H9 (cell line): ENCODE data around the gene SLC2A9. TPM values are rescaled to one million over a fixed set of nuclear protein-coding genes. Genes with fewer than 3 reads are reported as not detected.

ENCODE experiments used
- DNase-seq: peaks from one replicate; pipeline ENCODE4 v3.0.0-alpha.2; 2017
- H2AFZ ChIP-seq: one replicate; pipeline ENCODE4 v1.6.1; 2013; ENCODE audit warnings: mild to moderate bottlenecking, low read length, control low read depth, moderate library complexity
- H2AK5ac ChIP-seq: 2 replicates; pipeline ENCODE4 v1.6.1; 2013; ENCODE audit warnings: low read length, control low read depth, mixed read lengths; ENCODE audit not compliant: insufficient read length
- H2BK120ac ChIP-seq: one replicate; pipeline ENCODE4 v1.6.1; 2013; ENCODE audit warnings: low read depth, mild to moderate bottlenecking, low read length, control low read depth, inconsistent platforms; ENCODE audit not compliant: poor library complexity, severe bottlenecking
- H2BK12ac ChIP-seq: 2 replicates; pipeline ENCODE4 v1.6.1; 2013; ENCODE audit warnings: low read length, control low read depth, mixed read lengths, low read depth; ENCODE audit not compliant: insufficient read length
- H2BK15ac ChIP-seq: 2 replicates; pipeline ENCODE4 v1.6.1; 2013; ENCODE audit warnings: low read depth, low read length, control low read depth
- H2BK20ac ChIP-seq: one replicate; pipeline ENCODE4 v1.6.1; 2013; ENCODE audit warnings: low read depth, mild to moderate bottlenecking, low read length, control low read depth, inconsistent platforms; ENCODE audit not compliant: poor library complexity, severe bottlenecking
- H2BK5ac ChIP-seq: 2 replicates; pipeline ENCODE4 v1.6.1; 2013; ENCODE audit warnings: low read length, control low read depth, mixed read lengths; ENCODE audit not compliant: insufficient read length
- H3K14ac ChIP-seq: 2 replicates; pipeline ENCODE4 v1.6.1; 2013; ENCODE audit warnings: low read length, control low read depth; ENCODE audit not compliant: insufficient read depth
- H3K18ac ChIP-seq: 2 replicates; pipeline ENCODE4 v1.6.1; 2013; ENCODE audit warnings: low read depth, mild to moderate bottlenecking, mixed read lengths, low read length, control low read depth; ENCODE audit not compliant: insufficient read length
- H3K23ac ChIP-seq: 2 replicates; pipeline ENCODE4 v1.6.1; 2013; ENCODE audit warnings: low read length, control low read depth, mixed read lengths, low read depth; ENCODE audit not compliant: insufficient read length
- H3K23me2 ChIP-seq: 2 replicates; pipeline ENCODE4 v1.6.1; 2013; ENCODE audit warnings: low read depth, mild to moderate bottlenecking, mixed read lengths, low read length, control low read depth; ENCODE audit not compliant: insufficient read length, poor library complexity, severe bottlenecking
- H3K27ac ChIP-seq: 2 replicates; pipeline ENCODE4 v1.5.1; 2013; ENCODE audit warnings: low read length, control low read depth, mixed read lengths, low read depth; ENCODE audit not compliant: insufficient read length
- H3K27me3 ChIP-seq: 2 replicates; pipeline ENCODE4 v1.6.1; 2013; ENCODE audit warnings: low read length, control low read depth, inconsistent platforms; ENCODE audit not compliant: insufficient read depth
- H3K4ac ChIP-seq: 2 replicates; pipeline ENCODE4 v1.6.1; 2013; ENCODE audit warnings: low read depth, mild to moderate bottlenecking, control low read depth, inconsistent platforms, low read length, moderate library complexity
- H3K4me1 ChIP-seq: 2 replicates; pipeline ENCODE4 v1.6.1; 2013; ENCODE audit warnings: low read length, control low read depth, inconsistent platforms; ENCODE audit not compliant: insufficient read depth
- H3K4me2 ChIP-seq: 2 replicates; pipeline ENCODE4 v1.6.1; 2013; ENCODE audit warnings: low read length, control low read depth, mixed read lengths; ENCODE audit not compliant: insufficient read length, insufficient read depth
- H3K56ac ChIP-seq: 2 replicates; pipeline ENCODE4 v1.6.1; 2013; ENCODE audit warnings: low read depth, mild to moderate bottlenecking, mixed read lengths, low read length, control low read depth; ENCODE audit not compliant: insufficient read length
- H3K79me1 ChIP-seq: 2 replicates; pipeline ENCODE4 v1.6.1; 2013; ENCODE audit warnings: low read depth, mild to moderate bottlenecking, moderate library complexity, low read length, control low read depth, inconsistent platforms; ENCODE audit not compliant: insufficient read depth, poor library complexity, severe bottlenecking
- H3K79me2 ChIP-seq: 2 replicates; pipeline ENCODE4 v1.6.1; 2013; ENCODE audit warnings: low read length, control low read depth, inconsistent platforms; ENCODE audit not compliant: insufficient read depth
- H3K9ac ChIP-seq: 2 replicates; pipeline ENCODE4 v1.6.1; 2013; ENCODE audit warnings: low read length, control low read depth, mixed read lengths; ENCODE audit not compliant: insufficient read length; ENCODE audit errors: extremely low read depth
- H3K9me3 ChIP-seq: one replicate; pipeline ENCODE4 v1.6.1; 2013; ENCODE audit warnings: low read depth, low read length, inconsistent platforms; ENCODE audit not compliant: control insufficient read depth
- H3T11ph ChIP-seq: one replicate; pipeline ENCODE4 v1.6.1; 2013; ENCODE audit warnings: mild to moderate bottlenecking, low read length, control low read depth, inconsistent platforms
- H4K20me1 ChIP-seq: one replicate; pipeline ENCODE4 v1.6.1; 2013; ENCODE audit not compliant: control insufficient read depth, insufficient read length, insufficient read depth
- H4K5ac ChIP-seq: 2 replicates; pipeline ENCODE4 v1.6.1; 2013; ENCODE audit warnings: low read depth, mild to moderate bottlenecking, mixed read lengths, low read length, control low read depth; ENCODE audit not compliant: insufficient read length
- H4K8ac ChIP-seq: replicated peaks from 2 replicates; pipeline ENCODE4 v1.6.1; 2013; ENCODE audit warnings: low read length, control low read depth, mixed read lengths, low read depth; ENCODE audit not compliant: insufficient read length
- H4K91ac ChIP-seq: 2 replicates; pipeline ENCODE4 v1.6.1; 2013; ENCODE audit warnings: low read depth, mild to moderate bottlenecking, moderate library complexity, mixed read lengths, low read length, control low read depth; ENCODE audit not compliant: insufficient read length
- H3K27ac Mint-ChIP-seq, 3 experiments: 2 replicates in 2 of 3; 3 replicates in 1 of 3; pipeline ENCODE4 v1.8.0; 2020 to 2021; ENCODE audit warnings: mixed read lengths in 3 of 3, mild to moderate bottlenecking in 1 of 3, moderate library complexity in 1 of 3
- H3K27me3 Mint-ChIP-seq: 2 replicates; pipeline ENCODE4 v1.8.0; 2021; ENCODE audit warnings: low read depth, mild to moderate bottlenecking, moderate library complexity, mixed read lengths
- H3K36me3 Mint-ChIP-seq, 3 experiments: 2 replicates in 2 of 3; 3 replicates in 1 of 3; pipeline ENCODE4 v1.8.0; 2020 to 2021; ENCODE audit warnings: low read depth in 3 of 3, mixed read lengths in 3 of 3; ENCODE audit not compliant: insufficient read depth in 1 of 3
- H3K4me1 Mint-ChIP-seq, 2 experiments: 2 replicates each; pipeline ENCODE4 v1.8.0; 2020; ENCODE audit warnings: mixed read lengths in 2 of 2
- H3K4me3 Mint-ChIP-seq, 2 experiments: 2 replicates in 1 of 2; 3 replicates in 1 of 2; pipeline ENCODE4 v1.8.0; 2020 to 2021; ENCODE audit warnings: mild to moderate bottlenecking in 2 of 2, mixed read lengths in 2 of 2, moderate library complexity in 1 of 2
- H3K9me3 Mint-ChIP-seq, 2 experiments: 2 replicates in 1 of 2; 3 replicates in 1 of 2; pipeline ENCODE4 v1.8.0; 2020; ENCODE audit warnings: mild to moderate bottlenecking in 2 of 2, mixed read lengths in 2 of 2, moderate library complexity in 1 of 2
- WGBS: extraction: QIAGEN DNeasy Blood & Tissue Kit; methylation state at CpG from one replicate; pipeline ENCODE4 v1.1.7; 2013; ENCODE audit warnings: missing lambda C conversion rate, low lambda C conversion rate, mixed read lengths; ENCODE audit not compliant: insufficient read length; ENCODE audit errors: extremely low coverage; 5-methylcytosine and 5-hydroxymethylcytosine counted together
- total RNA-seq: library from RNA; stranded (reverse); gene quantifications from 2 replicates; pipeline ENCODE4 v1.2.1, GENCODE V29; 2021
- TF ChIP-seq, protein P1 (sequence below): fragments of 200-600 bp; sonication (generic); conservative IDR thresholded peaks from 3 replicates; pipeline ENCODE4 v1.8.0; 2021; ENCODE audit warnings: antibody characterized with exemption, mild to moderate bottlenecking

Gene SLC2A9
- total RNA-seq, 1 experiment from 2014 or later = 0.79 TPM

DNA sequence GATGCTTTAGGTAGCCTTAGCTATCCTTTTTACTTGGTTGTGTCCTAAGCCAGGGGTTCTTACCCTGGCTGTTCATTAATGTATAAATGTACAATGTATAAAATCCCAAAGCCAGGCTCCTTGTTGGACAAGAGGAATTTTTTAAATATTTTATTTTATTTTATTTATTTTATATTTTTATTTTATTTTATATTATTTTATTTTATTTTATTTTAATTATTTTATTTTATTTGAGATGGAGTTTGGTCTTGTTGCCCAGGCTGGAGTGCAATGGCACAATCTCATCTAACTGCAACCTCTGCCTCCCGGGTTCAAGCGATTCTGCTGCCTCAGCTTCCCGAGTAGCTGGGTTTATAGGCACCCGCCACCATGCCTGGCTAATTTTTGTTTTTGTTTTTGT is 8.1 kb upstream of the SLC2A9 start:
- WGBS = no CpG with 5 or more reads among the region's 4 CpGs
- H3K18ac ChIP-seq = no peak overlapping the region

More for the DNA sequence above, 8.1 kb upstream of the SLC2A9 start:
- Mint-ChIP-seq H3K9me3 (no peaks in the 10 kb centered on the region; a peak in 1 of 5 replicates), H3K27ac (no peak overlapping the region), H3K4me1 (peaks cover 17 to 24% of the 10 kb centered on the region in 2 experiments), H3K36me3 (no peaks in the 10 kb centered on the region), H3K4me3 (no peak overlapping the region), H3K27me3 (peaks cover 15% of the 10 kb centered on the region)
- Histone ChIP-seq H3K4me2 (no peak overlapping the region), H3K4ac (no peak overlapping the region), H3T11ph (no peak overlapping the region), H3K27ac (no peak overlapping the region), H2AK5ac (no peak overlapping the region), H2BK20ac (no peak overlapping the region), H4K8ac (no peak overlapping the region), H3K9ac (no peak overlapping the region), H3K23me2 (no peaks in the 10 kb centered on the region), H2BK120ac (no peak overlapping the region), H4K20me1 (no peaks in the 10 kb centered on the region), H2BK12ac (no peak overlapping the region), H4K91ac (no peak overlapping the region), H3K4me1 (no peaks in the 10 kb centered on the region), H3K23ac (no peak overlapping the region), H4K5ac (no peak overlapping the region), H2BK5ac (no peak overlapping the region), H3K79me1 (no peaks in the 10 kb centered on the region), H2AFZ (no peak overlapping the region), H2BK15ac (no peak overlapping the region), H3K14ac (no peak overlapping the region), H3K27me3 (no peaks in the 10 kb centered on the region), H3K56ac (no peak overlapping the region), H3K9me3 (no peaks in the 10 kb centered on the region), H3K79me2 (no peaks in the 10 kb centered on the region)
- no peak for DNase-seq
- TF ChIP-seq, protein P1, sequence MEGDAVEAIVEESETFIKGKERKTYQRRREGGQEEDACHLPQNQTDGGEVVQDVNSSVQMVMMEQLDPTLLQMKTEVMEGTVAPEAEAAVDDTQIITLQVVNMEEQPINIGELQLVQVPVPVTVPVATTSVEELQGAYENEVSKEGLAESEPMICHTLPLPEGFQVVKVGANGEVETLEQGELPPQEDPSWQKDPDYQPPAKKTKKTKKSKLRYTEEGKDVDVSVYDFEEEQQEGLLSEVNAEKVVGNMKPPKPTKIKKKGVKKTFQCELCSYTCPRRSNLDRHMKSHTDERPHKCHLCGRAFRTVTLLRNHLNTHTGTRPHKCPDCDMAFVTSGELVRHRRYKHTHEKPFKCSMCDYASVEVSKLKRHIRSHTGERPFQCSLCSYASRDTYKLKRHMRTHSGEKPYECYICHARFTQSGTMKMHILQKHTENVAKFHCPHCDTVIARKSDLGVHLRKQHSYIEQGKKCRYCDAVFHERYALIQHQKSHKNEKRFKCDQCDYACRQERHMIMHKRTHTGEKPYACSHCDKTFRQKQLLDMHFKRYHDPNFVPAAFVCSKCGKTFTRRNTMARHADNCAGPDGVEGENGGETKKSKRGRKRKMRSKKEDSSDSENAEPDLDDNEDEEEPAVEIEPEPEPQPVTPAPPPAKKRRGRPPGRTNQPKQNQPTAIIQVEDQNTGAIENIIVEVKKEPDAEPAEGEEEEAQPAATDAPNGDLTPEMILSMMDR = no peak
